HCT116 (cell line): ENCODE results near the gene MKNK1. TPM values are rescaled to one million over a fixed set of nuclear protein-coding genes. Genes with fewer than 3 reads are reported as not detected.

Experiments
- ATAC-seq: fragments of 200-7000 bp; cut with Tn5 transposase; 2 replicates; pipeline ENCODE4 v1.9.1; 2020; ENCODE audit warnings: mild to moderate bottlenecking, moderate library complexity
- BruUV-seq: library from RNA; stranded (reverse); fragments of 400-500 nt; replicated peaks from 2 replicates; lab custom pipeline; 2021; lab: Mats Ljungman, UMichigan
- CTCF ChIA-PET: fragments of 300-600 bp; sonication (Branson Sonifier 250); formaldehyde crosslinking; loops from one replicate; lab custom pipeline; 2021; ENCODE audit warnings: antibody characterized with exemption; lab: Charles Lee
- POLR2A ChIA-PET: fragments of 300-600, 350-600 bp; sonication (Branson Sonifier 250); formaldehyde crosslinking; loops from one replicate; lab custom pipeline; 2021; ENCODE audit warnings: antibody characterized with exemption; lab: Charles Lee
- RAD21 ChIA-PET, 2 experiments: fragments of 300-600 bp; sonication (Branson Sonifier 250); formaldehyde crosslinking; loops; one replicate each; lab custom pipeline; 2023; ENCODE audit warnings: low total read pairs in 2 of 2; ENCODE audit not compliant: uncharacterized antibody in 2 of 2, unreplicated experiment in 2 of 2, low non-redundant PET in 1 of 2; lab: Charles Lee
- DNase-seq: peaks from one replicate; pipeline ENCODE4 v3.0.0-alpha.2; 2010; ENCODE audit warnings: low read depth, low spot score
- H2AFZ ChIP-seq: fragments of 200-600 bp; shearing (Covaris generic), sonication (generic); 2 replicates; pipeline ENCODE4 v1.6.1; 2017; ENCODE audit warnings: low read depth, mixed run types, mixed read lengths, antibody characterized with exemption, low read length; ENCODE audit not compliant: poor library complexity, severe bottlenecking
- H3K27ac ChIP-seq: 2 replicates; pipeline ENCODE4 v1.5.1; 2012; ENCODE audit warnings: low read depth, low read length
- H3K27me3 ChIP-seq: fragments of 200-600 bp; sonication (generic); 2 replicates; pipeline ENCODE4 v1.6.1; 2016; ENCODE audit warnings: mixed run types, low read length, mixed read lengths; ENCODE audit not compliant: insufficient read depth
- H3K36me3 ChIP-seq, 2 experiments: fragments of 200-500 bp in 1 of 2; fragments of 200-600 bp in 1 of 2; sonication (Bioruptor generic) in 1 of 2; sonication (generic) in 1 of 2; 2 replicates each; pipeline versions ENCODE4 v1.5.1 to v1.6.1; 2014 to 2016; ENCODE audit warnings: low read length in 2 of 2, inconsistent platforms in 1 of 2, mixed read lengths in 1 of 2, mixed run types in 1 of 2; ENCODE audit not compliant: insufficient read depth in 2 of 2, control insufficient read depth in 1 of 2
- H3K4me1 ChIP-seq, 2 experiments: fragments of 200-600 bp in 1 of 2; sonication (generic) in 1 of 2; 2 replicates each; pipeline versions ENCODE4 v1.5.1 to v1.6.1; 2012 to 2017; ENCODE audit warnings: low read length in 2 of 2, inconsistent platforms in 1 of 2, mild to moderate bottlenecking in 1 of 2, mixed read lengths in 1 of 2, mixed run types in 1 of 2, moderate library complexity in 1 of 2; ENCODE audit not compliant: insufficient read depth in 2 of 2, control insufficient read depth in 1 of 2
- H3K4me2 ChIP-seq: fragments of 200-600 bp; sonication (generic); 2 replicates; pipeline ENCODE4 v1.6.1; 2017; ENCODE audit warnings: mixed run types, low read length, mixed read lengths
- H3K4me3 ChIP-seq, 2 experiments: fragments of 200-600 bp in 1 of 2; sonication (generic) in 1 of 2; replicated peaks in 1 of 2; 2 replicates each; pipeline ENCODE4 v1.5.1; 2011 to 2016; ENCODE audit warnings: low read length in 2 of 2, control low read depth in 1 of 2, low read depth in 1 of 2, mild to moderate bottlenecking in 1 of 2, mixed read lengths in 1 of 2, mixed run types in 1 of 2
- H3K79me2 ChIP-seq: fragments of 200-600 bp; sonication (generic); 2 replicates; pipeline ENCODE4 v1.6.1; 2017; ENCODE audit warnings: mild to moderate bottlenecking, mixed run types, low read length, moderate library complexity, mixed read lengths; ENCODE audit not compliant: insufficient read depth
- H3K9ac ChIP-seq: fragments of 200-600 bp; sonication (generic); 2 replicates; pipeline ENCODE4 v1.6.1; 2016; ENCODE audit warnings: low read length, mixed read lengths
- H3K9me2 ChIP-seq: fragments of 200-600 bp; sonication (generic), shearing (Covaris generic); 2 replicates; pipeline ENCODE4 v1.6.1; 2017; ENCODE audit warnings: mixed run types, mild to moderate bottlenecking, moderate library complexity; ENCODE audit not compliant: insufficient read depth
- H3K9me3 ChIP-seq, 2 experiments: fragments of 200-500 bp in 1 of 2; fragments of 200-600 bp in 1 of 2; sonication (Bioruptor generic) in 1 of 2; sonication (generic) in 1 of 2; 2 replicates each; pipeline ENCODE4 v1.6.1; 2014 to 2017; ENCODE audit warnings: low read length in 2 of 2, mixed read lengths in 2 of 2, inconsistent platforms in 1 of 2, low read depth in 1 of 2, mild to moderate bottlenecking in 1 of 2, mixed run types in 1 of 2, moderate library complexity in 1 of 2; ENCODE audit not compliant: control insufficient read depth in 1 of 2, insufficient read depth in 1 of 2
- H4K20me1 ChIP-seq: fragments of 200-600 bp; sonication (generic), shearing (Covaris generic); 2 replicates; pipeline ENCODE4 v1.6.1; 2017; ENCODE audit warnings: mixed run types, mild to moderate bottlenecking, moderate library complexity; ENCODE audit not compliant: insufficient read depth
- CBX3 ChIP-seq: IDR thresholded peaks from 2 replicates; pipeline ENCODE4 v1.6.1; 2012; ENCODE audit warnings: low read depth
- EGR1 ChIP-seq: IDR thresholded peaks from 2 replicates; pipeline ENCODE4 v1.6.1; 2012; ENCODE audit warnings: low read depth
- ELF1 ChIP-seq: IDR thresholded peaks from 2 replicates; pipeline ENCODE4 v1.6.1; 2012; ENCODE audit warnings: low read depth, borderline replicate concordance
- EZH2 ChIP-seq: fragments of 200-600 bp; sonication (generic); IDR thresholded peaks from 2 replicates; pipeline ENCODE4 v1.6.1; 2017; ENCODE audit warnings: antibody characterized with exemption, mixed run types
- EZH2phosphoT487 ChIP-seq: fragments of 200-600 bp; IDR thresholded peaks from 2 replicates; pipeline ENCODE4 v1.6.1; 2018; ENCODE audit warnings: antibody characterized with exemption, borderline replicate concordance
- POLR2A ChIP-seq: IDR thresholded peaks from 2 replicates; pipeline ENCODE4 v1.7.0; 2011; ENCODE audit warnings: borderline replicate concordance; ENCODE audit not compliant: insufficient read depth, insufficient read length; ENCODE audit errors: extremely low read depth
- SRF ChIP-seq: IDR thresholded peaks from 2 replicates; pipeline ENCODE4 v1.6.1; 2012; ENCODE audit warnings: low read depth
- TCF7L2 ChIP-seq: IDR thresholded peaks from 2 replicates; pipeline ENCODE4 v1.7.0; 2011; ENCODE audit warnings: borderline replicate concordance, inconsistent platforms; ENCODE audit not compliant: insufficient read depth, insufficient read length; ENCODE audit errors: extremely low read depth
- ZBTB33 ChIP-seq: IDR thresholded peaks from 2 replicates; pipeline ENCODE4 v1.6.1; 2011; ENCODE audit warnings: mild to moderate bottlenecking, low read length, moderate library complexity; ENCODE audit not compliant: insufficient replicate concordance; ENCODE audit errors: extremely low read depth
- ZFX ChIP-seq: fragments of 450-650 bp; IDR thresholded peaks from 2 replicates; pipeline ENCODE4 v1.6.1; 2017
- ZNF274 ChIP-seq: fragments of 200-500 bp; sonication (Bioruptor generic); IDR thresholded peaks from 2 replicates; pipeline ENCODE4 v1.6.1; 2014; ENCODE audit warnings: mild to moderate bottlenecking, low read depth, low read length, inconsistent platforms
- intact Hi-C: fragments of 100-400 bp; cut with micrococcal nuclease; formaldehyde crosslinking; loops from 2 replicates; pipeline ENCODE4 v1.10.0; 2022
- total RNA-seq: library from RNA; stranded (reverse); gene quantifications from one replicate; pipeline ENCODE4 v1.2.1, GENCODE V29; 2021; ENCODE audit not compliant: unreplicated experiment
- TF ChIP-seq, protein P1 (sequence below), 3 experiments: fragments of 200-600 bp in 1 of 3; sonication (generic) in 1 of 3; IDR thresholded peaks in 2 of 3; conservative IDR thresholded peaks in 1 of 3; 2 replicates each; pipeline ENCODE4 v1.5.1; 2012 to 2017; ENCODE audit warnings: low read depth in 2 of 3, low read length in 2 of 3, antibody characterized with exemption in 1 of 3, borderline replicate concordance in 1 of 3, control low read depth in 1 of 3, mild to moderate bottlenecking in 1 of 3, mixed read lengths in 1 of 3, mixed run types in 1 of 3, moderate library complexity in 1 of 3; ENCODE audit not compliant: insufficient read depth in 1 of 3

The MKNK1 gene
- total RNA-seq, 1 experiment from 2014 or later: 30.9 TPM

- H3K4me2 ChIP-seq: peak overlapping the region; percentile 75
- CTCF ChIA-PET: interaction anchor here (0.9 to 1.5 kb wide), 2 partner anchors 69 to 74 kb away, joined by 4 read pairs; no protein-coding TSS in a partner anchor
- no peaks in the 10 kb centered on the region for H3K79me2 ChIP-seq
- no peak for ATAC-seq
- H3K9ac ChIP-seq: peak overlapping the region; percentile 21; the same call in 1 of the 2 replicates
- no TSS peak for BruUV-seq
- intact Hi-C loops: no loop called here
- no peaks in the 10 kb centered on the region for H3K27me3 ChIP-seq
- TF ChIP-seq POLR2A (no peak), ELF1 (no peak), TCF7L2 (no peak), ZBTB33 (no peak), EZH2 (no peak), ZFX (no peak), EZH2phosphoT487 (no peak), EGR1 (no peak), ZNF274 (no peak), CBX3 (no peak), SRF (no peak)
- TF ChIP-seq, protein P1, sequence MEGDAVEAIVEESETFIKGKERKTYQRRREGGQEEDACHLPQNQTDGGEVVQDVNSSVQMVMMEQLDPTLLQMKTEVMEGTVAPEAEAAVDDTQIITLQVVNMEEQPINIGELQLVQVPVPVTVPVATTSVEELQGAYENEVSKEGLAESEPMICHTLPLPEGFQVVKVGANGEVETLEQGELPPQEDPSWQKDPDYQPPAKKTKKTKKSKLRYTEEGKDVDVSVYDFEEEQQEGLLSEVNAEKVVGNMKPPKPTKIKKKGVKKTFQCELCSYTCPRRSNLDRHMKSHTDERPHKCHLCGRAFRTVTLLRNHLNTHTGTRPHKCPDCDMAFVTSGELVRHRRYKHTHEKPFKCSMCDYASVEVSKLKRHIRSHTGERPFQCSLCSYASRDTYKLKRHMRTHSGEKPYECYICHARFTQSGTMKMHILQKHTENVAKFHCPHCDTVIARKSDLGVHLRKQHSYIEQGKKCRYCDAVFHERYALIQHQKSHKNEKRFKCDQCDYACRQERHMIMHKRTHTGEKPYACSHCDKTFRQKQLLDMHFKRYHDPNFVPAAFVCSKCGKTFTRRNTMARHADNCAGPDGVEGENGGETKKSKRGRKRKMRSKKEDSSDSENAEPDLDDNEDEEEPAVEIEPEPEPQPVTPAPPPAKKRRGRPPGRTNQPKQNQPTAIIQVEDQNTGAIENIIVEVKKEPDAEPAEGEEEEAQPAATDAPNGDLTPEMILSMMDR (IDR thresholded peaks at IDR 0.05 in 2 of 3, conservative IDR thresholded peaks at IDR 0.05 in 1 of 3; ENCODE audit: borderline replicate concordance in 1 of 3, insufficient read depth in 1 of 3, low read depth in 2 of 3, low read length in 2 of 3): no peak
- H4K20me1 ChIP-seq: no peaks in the 10 kb centered on the region
- H3K9me3 ChIP-seq: no peaks in the 10 kb centered on the region
- H3K36me3 ChIP-seq: no peaks in the 10 kb centered on the region
- H3K27ac ChIP-seq: peak overlapping the region; percentile 21; the same call in 1 of the 2 replicates
- no peak overlapping the region for H2AFZ ChIP-seq
- RAD21 ChIA-PET: no interaction called here
- peaks cover 45 to 52% of the 10 kb centered on the region in 2 experiments for H3K4me1 ChIP-seq
- POLR2A ChIA-PET: no interaction called here
- no peak for DNase-seq
- no peaks in the 10 kb centered on the region for H3K9me2 ChIP-seq
- H3K4me3 ChIP-seq: no peak overlapping the region
These were observed 87.7 kb downstream of the MKNK1 start for GRCh38 chr1:46516200-46516950.
